ENCODE data around the gene EPX. TPM values are rescaled to one million over a fixed set of nuclear protein-coding genes. Genes with fewer than 3 reads are reported as not detected.

Gene EPX
- total RNA-seq, 4 donors from 2014 or later, result not detected

Other genes starting within 250 kb of the EPX start
- 10 to 100 TPM; 18.0 to 22.5 (median 21.1) TPM for gene CUEDC1, start 237.3 kb upstream of the EPX start, total RNA-seq
- 10 to 100 TPM; 35.0 to 66.8 (median 44.0) TPM for gene VEZF1, start 204.5 kb upstream of the EPX start, total RNA-seq
- gene SRSF1, start 185.5 kb upstream of the EPX start, total RNA-seq, result 100 to 1,000 TPM; 115 to 271 (median 142) TPM
- gene DYNLL2, start 109.3 kb upstream of the EPX start, total RNA-seq, result 10 to 100 TPM; 12.2 to 32.4 (median 17.3) TPM
- gene OR4D1, start 44.3 kb upstream of the EPX start, total RNA-seq, result not detected
- gene OR4D2, start 25.7 kb upstream of the EPX start, total RNA-seq, result not detected
- gene MKS1, start 26.5 kb downstream of the EPX start, total RNA-seq, result 10 to 100 TPM in 2 of 4 donors, 1 to 10 TPM in 2; 6.0 to 14.3 (median 9.6) TPM
- not detected for gene LPO, start 45.9 kb downstream of the EPX start, total RNA-seq
- gene MPO, start 88.2 kb downstream of the EPX start, total RNA-seq, result under 1 TPM in 2 of 4 donors, not detected in 2; 0.19 to 0.34 TPM
- gene TSPOAP1, start 136.1 kb downstream of the EPX start, total RNA-seq, result 1 to 10 TPM in 2 of 4 donors, under 1 TPM in 2; 0.65 to 4.3 (median 1.1) TPM
- 10 to 100 TPM; 27.9 to 58.5 (median 40.9) TPM for gene SUPT4H1, start 159.5 kb downstream of the EPX start, total RNA-seq
- not detected for gene RNF43, start 224.8 kb downstream of the EPX start, total RNA-seq

Data from subcutaneous adipose tissue (tissue), 4 donors.